Measurements from ENCODE around the gene HOXA10. TPM values are rescaled to one million over a fixed set of nuclear protein-coding genes. Genes with fewer than 3 reads are reported as not detected.

Gene HOXA10
- total RNA-seq, 1 donor from 2014 or later, result 36.7 TPM

DNA sequence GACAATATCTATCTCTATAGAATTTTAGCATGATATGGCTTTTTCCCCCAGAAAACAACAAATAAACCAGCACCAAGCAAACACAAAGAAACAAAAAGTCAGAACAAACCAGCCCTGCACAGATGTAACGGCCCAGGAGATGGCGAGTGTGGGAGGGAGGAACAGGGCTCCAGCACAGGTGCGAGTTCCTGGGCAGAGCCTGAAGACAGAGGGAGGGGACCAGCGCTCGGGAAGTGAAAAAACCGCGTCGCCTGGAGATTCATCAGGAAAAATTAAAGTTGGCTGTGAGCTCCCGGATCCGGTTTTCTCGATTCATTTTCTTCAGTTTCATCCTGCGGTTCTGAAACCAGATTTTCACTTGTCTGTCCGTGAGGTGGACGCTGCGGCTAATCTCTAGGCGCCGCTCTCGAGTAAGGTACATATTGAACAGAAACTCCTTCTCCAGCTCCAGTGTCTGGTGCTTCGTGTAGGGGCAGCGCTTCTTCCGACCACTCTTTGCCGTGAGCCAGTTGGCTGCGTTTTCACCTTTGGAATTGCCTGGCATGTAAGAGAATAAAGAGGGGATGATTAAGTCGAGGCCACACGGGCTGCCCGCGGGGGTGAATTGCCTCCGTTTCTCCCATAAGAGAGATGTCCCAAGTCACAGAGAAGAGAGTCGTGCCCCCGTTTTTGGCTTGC is 2.3 kb downstream of the HOXA10 start:
- no peak for DNase-seq (ENCODE audit: low read depth)
- TF ChIP-seq, protein P1, sequence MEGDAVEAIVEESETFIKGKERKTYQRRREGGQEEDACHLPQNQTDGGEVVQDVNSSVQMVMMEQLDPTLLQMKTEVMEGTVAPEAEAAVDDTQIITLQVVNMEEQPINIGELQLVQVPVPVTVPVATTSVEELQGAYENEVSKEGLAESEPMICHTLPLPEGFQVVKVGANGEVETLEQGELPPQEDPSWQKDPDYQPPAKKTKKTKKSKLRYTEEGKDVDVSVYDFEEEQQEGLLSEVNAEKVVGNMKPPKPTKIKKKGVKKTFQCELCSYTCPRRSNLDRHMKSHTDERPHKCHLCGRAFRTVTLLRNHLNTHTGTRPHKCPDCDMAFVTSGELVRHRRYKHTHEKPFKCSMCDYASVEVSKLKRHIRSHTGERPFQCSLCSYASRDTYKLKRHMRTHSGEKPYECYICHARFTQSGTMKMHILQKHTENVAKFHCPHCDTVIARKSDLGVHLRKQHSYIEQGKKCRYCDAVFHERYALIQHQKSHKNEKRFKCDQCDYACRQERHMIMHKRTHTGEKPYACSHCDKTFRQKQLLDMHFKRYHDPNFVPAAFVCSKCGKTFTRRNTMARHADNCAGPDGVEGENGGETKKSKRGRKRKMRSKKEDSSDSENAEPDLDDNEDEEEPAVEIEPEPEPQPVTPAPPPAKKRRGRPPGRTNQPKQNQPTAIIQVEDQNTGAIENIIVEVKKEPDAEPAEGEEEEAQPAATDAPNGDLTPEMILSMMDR (conservative IDR thresholded peaks at IDR 0.05; ENCODE audit: low read depth, low read length), result no peak
- H3K4me3 ChIP-seq (ENCODE audit: low read depth, low read length), result peak overlapping the region; percentile 74

DNA sequence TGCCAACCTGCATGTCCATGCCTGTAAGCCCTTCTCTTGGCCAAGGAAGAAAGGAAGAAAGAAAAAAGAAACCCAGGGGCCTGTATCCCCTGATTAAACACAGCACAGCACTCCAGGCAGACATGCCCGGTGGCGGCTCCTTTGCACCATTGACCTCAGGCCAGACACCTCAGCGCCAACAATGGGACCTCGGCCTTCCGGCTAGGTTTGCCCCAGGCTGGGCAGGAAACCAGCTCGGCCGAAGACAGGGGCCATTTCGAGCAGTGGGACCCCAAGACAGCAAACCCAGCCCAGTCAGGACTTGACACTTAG is 2.8 kb downstream of the HOXA10 start:
- TF ChIP-seq, protein P1 (conservative IDR thresholded peaks at IDR 0.05; ENCODE audit: low read depth, low read length), result no peak
- DNase-seq (ENCODE audit: low read depth), result no peak
- peak overlapping the region; percentile 74 for H3K4me3 ChIP-seq (ENCODE audit: low read depth, low read length)

DNA sequence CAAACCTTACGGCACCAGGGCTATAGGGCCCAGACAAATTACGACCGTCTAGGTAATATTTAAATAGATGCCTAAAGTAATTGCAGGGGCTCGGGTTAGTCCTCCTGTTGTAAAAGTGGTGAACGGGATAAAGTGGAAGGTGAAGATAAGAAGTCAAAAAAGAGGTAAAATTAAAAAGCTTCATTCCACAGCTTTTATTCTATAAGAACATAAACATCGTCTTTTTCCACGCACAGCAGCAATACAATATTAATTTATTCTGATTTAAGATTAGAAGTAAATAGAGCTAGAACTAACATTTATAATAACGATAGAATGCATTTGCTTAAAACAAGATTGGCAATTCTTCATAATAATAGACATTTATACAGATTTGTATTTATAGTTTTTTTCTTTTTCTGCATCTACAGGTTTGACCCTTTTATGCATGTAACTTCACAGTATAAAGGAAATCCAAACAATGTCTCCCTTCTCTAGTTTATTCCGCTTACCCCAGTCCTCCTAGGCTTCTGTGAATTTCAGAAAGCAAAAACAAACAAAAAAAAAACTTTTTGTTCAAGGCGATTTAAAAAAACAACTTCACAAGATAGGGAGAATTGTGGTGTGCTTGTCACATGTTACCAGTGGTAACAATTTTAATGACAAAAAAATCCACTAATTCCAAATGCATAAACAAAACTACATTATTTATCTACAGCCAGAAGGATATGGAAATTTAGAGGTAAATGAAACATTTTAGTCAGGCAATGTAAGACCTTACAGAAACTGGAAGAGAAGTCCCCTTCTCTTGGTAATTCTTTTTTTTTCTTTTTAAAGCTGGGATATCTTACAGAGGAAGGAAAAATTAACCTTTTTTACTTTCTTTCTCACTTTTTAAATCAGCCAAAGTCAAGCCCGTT is 3.4 kb downstream of the HOXA10 start:
- H3K4me3 ChIP-seq (ENCODE audit: low read depth, low read length), result peak overlapping the region; percentile 74
- TF ChIP-seq, protein P1 (conservative IDR thresholded peaks at IDR 0.05; ENCODE audit: low read depth, low read length), result no peak
- no peak for DNase-seq (ENCODE audit: low read depth)

DNA sequence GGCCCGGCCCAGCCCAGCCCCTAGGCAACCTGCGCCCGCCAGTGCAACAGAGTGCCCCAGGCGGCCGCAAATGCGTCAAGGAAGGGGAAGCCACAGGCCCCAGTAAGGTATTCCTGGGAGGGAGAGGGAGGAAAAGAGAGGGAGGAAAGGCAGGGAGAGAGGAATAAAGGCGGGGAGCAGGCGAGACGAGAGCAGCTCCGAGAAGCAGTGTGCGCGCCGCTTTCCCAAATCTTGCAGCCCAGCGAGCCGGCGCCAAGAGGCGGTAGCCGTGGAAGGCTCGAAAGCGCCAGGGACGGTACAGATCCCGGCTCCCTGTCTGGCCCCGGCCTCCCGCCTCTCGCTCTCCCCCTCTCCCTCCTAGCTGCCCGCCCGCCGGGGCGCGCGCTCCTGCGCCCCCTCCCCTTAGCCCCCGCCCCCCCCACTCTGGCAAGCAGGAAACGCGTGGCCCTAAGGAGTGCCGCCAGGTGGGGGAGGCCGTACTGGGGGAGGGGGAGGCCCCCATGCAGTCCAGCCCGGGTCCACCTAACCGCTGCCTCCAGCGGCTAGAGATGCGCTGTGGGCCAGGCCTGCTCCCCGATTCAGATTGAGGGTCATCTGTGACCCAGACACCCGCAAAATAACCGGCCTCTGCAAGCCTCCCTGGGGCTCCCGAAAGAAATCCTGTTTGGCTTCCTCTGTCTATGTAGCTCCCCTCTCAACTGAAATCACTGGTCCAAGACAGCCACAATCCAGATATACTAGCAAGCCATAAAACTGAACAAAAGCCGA is 4.3 kb downstream of the HOXA10 start:
- TF ChIP-seq, protein P1 (conservative IDR thresholded peaks at IDR 0.05; ENCODE audit: low read depth, low read length), result no peak
- peak overlapping the region; percentile 74 for H3K4me3 ChIP-seq (ENCODE audit: low read depth, low read length)
- DNase-seq (ENCODE audit: low read depth), result no peak

DNA sequence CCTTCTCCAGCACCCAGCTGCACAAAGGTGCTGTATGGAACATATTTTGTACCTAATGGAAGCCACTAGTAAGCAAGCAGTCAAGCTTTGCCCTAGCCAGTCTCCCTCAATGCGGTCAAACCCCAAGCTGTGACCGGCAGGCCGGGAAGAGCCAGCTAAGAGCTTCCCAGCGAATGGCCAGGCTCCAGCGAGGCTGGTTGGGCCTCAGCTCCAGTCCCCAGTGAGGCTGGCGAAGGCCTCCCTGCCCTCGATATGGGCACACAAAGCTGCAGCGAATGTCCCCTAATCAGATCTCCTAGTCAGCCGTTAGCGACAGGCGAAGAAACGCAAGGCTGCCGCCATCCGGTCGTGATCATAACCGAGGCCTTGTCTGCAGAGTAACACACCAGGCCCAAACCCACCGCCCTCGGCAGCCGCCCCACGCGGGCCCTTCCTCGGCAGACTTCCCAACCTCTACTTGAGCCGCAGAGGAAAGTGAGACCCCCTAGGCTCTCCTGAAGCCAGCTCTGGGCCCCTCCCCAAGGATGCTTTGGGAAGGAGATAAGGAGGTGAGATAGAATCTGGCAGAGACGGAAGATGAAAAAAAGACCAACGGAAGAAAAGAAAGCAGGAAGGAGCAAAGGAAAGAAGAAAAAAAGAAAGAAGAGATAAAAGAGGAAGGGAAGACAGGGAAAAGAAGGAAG is 5.7 kb downstream of the HOXA10 start:
- H3K4me3 ChIP-seq (ENCODE audit: low read depth, low read length), result peak overlapping the region; percentile 74
- no peak for DNase-seq (ENCODE audit: low read depth)
- TF ChIP-seq, protein P1 (conservative IDR thresholded peaks at IDR 0.05; ENCODE audit: low read depth, low read length), result peak; percentile 37

DNA sequence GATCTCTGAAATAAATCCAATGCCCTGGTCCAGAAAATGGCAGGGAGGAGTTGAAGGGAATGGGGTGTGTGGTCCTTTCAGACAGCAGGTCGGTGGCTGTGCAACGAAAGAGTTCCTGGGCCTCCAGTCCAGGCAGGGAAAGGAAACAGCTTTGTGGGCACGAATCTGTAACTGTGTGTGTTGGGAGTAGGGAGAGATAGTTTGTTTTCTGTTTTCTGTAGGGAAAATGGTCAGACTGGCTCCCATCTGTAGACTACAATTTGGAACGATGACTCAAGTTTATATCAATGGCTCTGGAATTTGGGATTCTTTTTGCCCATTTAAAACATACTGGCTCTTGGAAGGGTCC is 6.2 kb downstream of the HOXA10 start:
- TF ChIP-seq, protein P1 (conservative IDR thresholded peaks at IDR 0.05; ENCODE audit: low read depth, low read length), result no peak
- peak overlapping the region; percentile 74 for H3K4me3 ChIP-seq (ENCODE audit: low read depth, low read length)
- DNase-seq (ENCODE audit: low read depth), result no peak
